Left ventricle myocardium inferior (tissue), 1 donor: ENCODE results near the gene TK1. TPM values are rescaled to one million over a fixed set of nuclear protein-coding genes. Genes with fewer than 3 reads are reported as not detected.
"Not testable (repeated sequence)": the region's sequence is repeated elsewhere in the genome, so short reads cannot be mapped to it uniquely, and the experiment has no call there.

Experiments
- DNase-seq: peaks from one replicate; pipeline ENCODE4 v3.0.0-alpha.2; 2020
- H3K27ac ChIP-seq: fragments of 200-600 bp; replicated peaks from 2 replicates; pipeline ENCODE4 v1.8.0; 2021
- H3K27me3 ChIP-seq: fragments of 200-600 bp; 2 replicates; pipeline ENCODE4 v1.8.0; 2021; ENCODE audit warnings: low read depth
- H3K36me3 ChIP-seq: fragments of 200-600 bp; 2 replicates; pipeline ENCODE4 v1.8.0; 2021
- H3K4me1 ChIP-seq: fragments of 200-600 bp; 2 replicates; pipeline ENCODE4 v1.8.0; 2021
- H3K4me3 ChIP-seq: fragments of 200-600 bp; 2 replicates; pipeline ENCODE4 v1.8.0; 2021; ENCODE audit warnings: mild to moderate bottlenecking, moderate library complexity
- H3K9me3 ChIP-seq: fragments of 200-600 bp; replicated peaks from 2 replicates; pipeline ENCODE4 v1.8.0; 2021
- CTCF ChIP-seq: fragments of 200-600 bp; IDR thresholded peaks from 2 replicates; pipeline ENCODE4 v1.8.0; 2021; ENCODE audit warnings: antibody characterized with exemption, mild to moderate bottlenecking, borderline replicate concordance
- intact Hi-C: fragments of 100-400 bp; cut with micrococcal nuclease; formaldehyde crosslinking; loops from one replicate; pipeline ENCODE4 v1.11.0; 2022
- total RNA-seq: library from RNA; stranded (reverse); fragmentation: NEBNext Ultra II Directional; extraction: Animal tissue kit (Norgen Biotek cat#: 25700); gene quantifications from one replicate; pipeline ENCODE4 v1.2.1, GENCODE V29; 2021
- donor health status: DM: no; HTN: yes; CAD: no; lungs with severe emphysema.

Gene TK1
- total RNA-seq, 1 donor from 2014 or later: 1.8 TPM

GRCh38 chr17:78140169-78141051 lies 46.4 kb downstream of the TK1 start:
- peak; percentile 88 for DNase-seq
- Histone ChIP-seq H3K27ac (peak overlapping the region; percentile 27), H3K4me3 (no peak overlapping the region), H3K9me3 (no peaks in the 10 kb centered on the region), H3K27me3 (no peaks in the 10 kb centered on the region), H3K4me1 (peaks cover 35% of the 10 kb centered on the region), H3K36me3 (no peaks in the 10 kb centered on the region)
- intact Hi-C loops: no loop called here
- no peak for TF ChIP-seq CTCF

GRCh38 chr17:78139861-78140168 lies 47.0 kb downstream of the TK1 start:
- H3K36me3 ChIP-seq: not testable (repeated sequence)

GRCh38 chr17:78138204-78139060 lies 48.4 kb downstream of the TK1 start:
- peaks cover 27% of the 10 kb centered on the region for H3K4me1 ChIP-seq
- no peak for TF ChIP-seq CTCF

More at GRCh38 chr17:78139861-78140168, 47.0 kb downstream of the TK1 start:
- H3K27me3 ChIP-seq, DNase-seq, H3K4me3 ChIP-seq, intact Hi-C loops, H3K27ac ChIP-seq, H3K9me3 ChIP-seq: not testable (repeated sequence)
- peaks cover 29% of the 10 kb centered on the region for H3K4me1 ChIP-seq

GRCh38 chr17:78137392-78138203 lies 49.3 kb downstream of the TK1 start:
- Histone ChIP-seq H3K36me3 (no peaks in the 10 kb centered on the region), H3K4me3 (no peak overlapping the region)

More at GRCh38 chr17:78138204-78139060, 48.4 kb downstream of the TK1 start:
- Histone ChIP-seq H3K4me3 (no peak overlapping the region), H3K9me3 (no peaks in the 10 kb centered on the region), H3K27ac (no peak overlapping the region), H3K27me3 (no peaks in the 10 kb centered on the region), H3K36me3 (no peaks in the 10 kb centered on the region)
- intact Hi-C loops: no loop called here
- no peak for DNase-seq

GRCh38 chr17:78135858-78136500 lies 50.9 kb downstream of the TK1 start:
- TF ChIP-seq CTCF: no peak
- Histone ChIP-seq H3K27ac (no peak overlapping the region), H3K36me3 (no peaks in the 10 kb centered on the region), H3K4me3 (no peak overlapping the region), H3K9me3 (no peaks in the 10 kb centered on the region), H3K27me3 (no peaks in the 10 kb centered on the region), H3K4me1 (peaks cover 31% of the 10 kb centered on the region)
- intact Hi-C loops: no loop called here
- no peak for DNase-seq

More at GRCh38 chr17:78137392-78138203, 49.3 kb downstream of the TK1 start:
- no peak overlapping the region for H3K27ac ChIP-seq
- intact Hi-C loops: no loop called here
- peaks cover 31% of the 10 kb centered on the region for H3K4me1 ChIP-seq
- no peak for TF ChIP-seq CTCF
- no peak for DNase-seq
- H3K9me3 ChIP-seq: no peaks in the 10 kb centered on the region
- H3K27me3 ChIP-seq: no peaks in the 10 kb centered on the region
